H9 (cell line): ENCODE measurements around the gene FAM136A. TPM values are rescaled to one million over a fixed set of nuclear protein-coding genes. Genes with fewer than 3 reads are reported as not detected.
A peak's percentile ranks its signal among the peaks of the same experiment; 100 is the strongest.

Experiments
- DNase-seq: peaks from one replicate; pipeline ENCODE4 v3.0.0-alpha.2; 2017
- H2AFZ ChIP-seq: one replicate; pipeline ENCODE4 v1.6.1; 2013; ENCODE audit warnings: mild to moderate bottlenecking, low read length, control low read depth, moderate library complexity
- H2AK5ac ChIP-seq: 2 replicates; pipeline ENCODE4 v1.6.1; 2013; ENCODE audit warnings: low read length, control low read depth, mixed read lengths; ENCODE audit not compliant: insufficient read length
- H2BK120ac ChIP-seq: one replicate; pipeline ENCODE4 v1.6.1; 2013; ENCODE audit warnings: low read depth, mild to moderate bottlenecking, low read length, control low read depth, inconsistent platforms; ENCODE audit not compliant: poor library complexity, severe bottlenecking
- H2BK12ac ChIP-seq: 2 replicates; pipeline ENCODE4 v1.6.1; 2013; ENCODE audit warnings: low read length, control low read depth, mixed read lengths, low read depth; ENCODE audit not compliant: insufficient read length
- H2BK15ac ChIP-seq: 2 replicates; pipeline ENCODE4 v1.6.1; 2013; ENCODE audit warnings: low read depth, low read length, control low read depth
- H2BK20ac ChIP-seq: one replicate; pipeline ENCODE4 v1.6.1; 2013; ENCODE audit warnings: low read depth, mild to moderate bottlenecking, low read length, control low read depth, inconsistent platforms; ENCODE audit not compliant: poor library complexity, severe bottlenecking
- H2BK5ac ChIP-seq: 2 replicates; pipeline ENCODE4 v1.6.1; 2013; ENCODE audit warnings: low read length, control low read depth, mixed read lengths; ENCODE audit not compliant: insufficient read length
- H3K14ac ChIP-seq: 2 replicates; pipeline ENCODE4 v1.6.1; 2013; ENCODE audit warnings: low read length, control low read depth; ENCODE audit not compliant: insufficient read depth
- H3K18ac ChIP-seq: 2 replicates; pipeline ENCODE4 v1.6.1; 2013; ENCODE audit warnings: low read depth, mild to moderate bottlenecking, mixed read lengths, low read length, control low read depth; ENCODE audit not compliant: insufficient read length
- H3K23ac ChIP-seq: 2 replicates; pipeline ENCODE4 v1.6.1; 2013; ENCODE audit warnings: low read length, control low read depth, mixed read lengths, low read depth; ENCODE audit not compliant: insufficient read length
- H3K23me2 ChIP-seq: 2 replicates; pipeline ENCODE4 v1.6.1; 2013; ENCODE audit warnings: low read depth, mild to moderate bottlenecking, mixed read lengths, low read length, control low read depth; ENCODE audit not compliant: insufficient read length, poor library complexity, severe bottlenecking
- H3K27ac ChIP-seq: 2 replicates; pipeline ENCODE4 v1.5.1; 2013; ENCODE audit warnings: low read length, control low read depth, mixed read lengths, low read depth; ENCODE audit not compliant: insufficient read length
- H3K27me3 ChIP-seq: 2 replicates; pipeline ENCODE4 v1.6.1; 2013; ENCODE audit warnings: low read length, control low read depth, inconsistent platforms; ENCODE audit not compliant: insufficient read depth
- H3K4ac ChIP-seq: 2 replicates; pipeline ENCODE4 v1.6.1; 2013; ENCODE audit warnings: low read depth, mild to moderate bottlenecking, control low read depth, inconsistent platforms, low read length, moderate library complexity
- H3K4me1 ChIP-seq: 2 replicates; pipeline ENCODE4 v1.6.1; 2013; ENCODE audit warnings: low read length, control low read depth, inconsistent platforms; ENCODE audit not compliant: insufficient read depth
- H3K4me2 ChIP-seq: 2 replicates; pipeline ENCODE4 v1.6.1; 2013; ENCODE audit warnings: low read length, control low read depth, mixed read lengths; ENCODE audit not compliant: insufficient read length, insufficient read depth
- H3K56ac ChIP-seq: 2 replicates; pipeline ENCODE4 v1.6.1; 2013; ENCODE audit warnings: low read depth, mild to moderate bottlenecking, mixed read lengths, low read length, control low read depth; ENCODE audit not compliant: insufficient read length
- H3K79me1 ChIP-seq: 2 replicates; pipeline ENCODE4 v1.6.1; 2013; ENCODE audit warnings: low read depth, mild to moderate bottlenecking, moderate library complexity, low read length, control low read depth, inconsistent platforms; ENCODE audit not compliant: insufficient read depth, poor library complexity, severe bottlenecking
- H3K79me2 ChIP-seq: 2 replicates; pipeline ENCODE4 v1.6.1; 2013; ENCODE audit warnings: low read length, control low read depth, inconsistent platforms; ENCODE audit not compliant: insufficient read depth
- H3K9ac ChIP-seq: 2 replicates; pipeline ENCODE4 v1.6.1; 2013; ENCODE audit warnings: low read length, control low read depth, mixed read lengths; ENCODE audit not compliant: insufficient read length; ENCODE audit errors: extremely low read depth
- H3K9me3 ChIP-seq: one replicate; pipeline ENCODE4 v1.6.1; 2013; ENCODE audit warnings: low read depth, low read length, inconsistent platforms; ENCODE audit not compliant: control insufficient read depth
- H3T11ph ChIP-seq: one replicate; pipeline ENCODE4 v1.6.1; 2013; ENCODE audit warnings: mild to moderate bottlenecking, low read length, control low read depth, inconsistent platforms
- H4K20me1 ChIP-seq: one replicate; pipeline ENCODE4 v1.6.1; 2013; ENCODE audit not compliant: control insufficient read depth, insufficient read length, insufficient read depth
- H4K5ac ChIP-seq: 2 replicates; pipeline ENCODE4 v1.6.1; 2013; ENCODE audit warnings: low read depth, mild to moderate bottlenecking, mixed read lengths, low read length, control low read depth; ENCODE audit not compliant: insufficient read length
- H4K8ac ChIP-seq: replicated peaks from 2 replicates; pipeline ENCODE4 v1.6.1; 2013; ENCODE audit warnings: low read length, control low read depth, mixed read lengths, low read depth; ENCODE audit not compliant: insufficient read length
- H4K91ac ChIP-seq: 2 replicates; pipeline ENCODE4 v1.6.1; 2013; ENCODE audit warnings: low read depth, mild to moderate bottlenecking, moderate library complexity, mixed read lengths, low read length, control low read depth; ENCODE audit not compliant: insufficient read length
- H3K27ac Mint-ChIP-seq, 3 experiments: 2 replicates in 2 of 3; 3 replicates in 1 of 3; pipeline ENCODE4 v1.8.0; 2020 to 2021; ENCODE audit warnings: mixed read lengths in 3 of 3, mild to moderate bottlenecking in 1 of 3, moderate library complexity in 1 of 3
- H3K27me3 Mint-ChIP-seq: 2 replicates; pipeline ENCODE4 v1.8.0; 2021; ENCODE audit warnings: low read depth, mild to moderate bottlenecking, moderate library complexity, mixed read lengths
- H3K36me3 Mint-ChIP-seq, 3 experiments: 2 replicates in 2 of 3; 3 replicates in 1 of 3; pipeline ENCODE4 v1.8.0; 2020 to 2021; ENCODE audit warnings: low read depth in 3 of 3, mixed read lengths in 3 of 3; ENCODE audit not compliant: insufficient read depth in 1 of 3
- H3K4me1 Mint-ChIP-seq, 2 experiments: 2 replicates each; pipeline ENCODE4 v1.8.0; 2020; ENCODE audit warnings: mixed read lengths in 2 of 2
- H3K4me3 Mint-ChIP-seq, 2 experiments: 2 replicates in 1 of 2; 3 replicates in 1 of 2; pipeline ENCODE4 v1.8.0; 2020 to 2021; ENCODE audit warnings: mild to moderate bottlenecking in 2 of 2, mixed read lengths in 2 of 2, moderate library complexity in 1 of 2
- H3K9me3 Mint-ChIP-seq, 2 experiments: 2 replicates in 1 of 2; 3 replicates in 1 of 2; pipeline ENCODE4 v1.8.0; 2020; ENCODE audit warnings: mild to moderate bottlenecking in 2 of 2, mixed read lengths in 2 of 2, moderate library complexity in 1 of 2
- WGBS: extraction: QIAGEN DNeasy Blood & Tissue Kit; methylation state at CpG from one replicate; pipeline ENCODE4 v1.1.7; 2013; ENCODE audit warnings: missing lambda C conversion rate, low lambda C conversion rate, mixed read lengths; ENCODE audit not compliant: insufficient read length; ENCODE audit errors: extremely low coverage; 5-methylcytosine and 5-hydroxymethylcytosine counted together
- total RNA-seq: library from RNA; stranded (reverse); gene quantifications from 2 replicates; pipeline ENCODE4 v1.2.1, GENCODE V29; 2021
- TF ChIP-seq, protein P1 (sequence below): fragments of 200-600 bp; sonication (generic); conservative IDR thresholded peaks from 3 replicates; pipeline ENCODE4 v1.8.0; 2021; ENCODE audit warnings: antibody characterized with exemption, mild to moderate bottlenecking

The FAM136A gene
- total RNA-seq, 1 experiment from 2014 or later, result 118 TPM

DNA sequence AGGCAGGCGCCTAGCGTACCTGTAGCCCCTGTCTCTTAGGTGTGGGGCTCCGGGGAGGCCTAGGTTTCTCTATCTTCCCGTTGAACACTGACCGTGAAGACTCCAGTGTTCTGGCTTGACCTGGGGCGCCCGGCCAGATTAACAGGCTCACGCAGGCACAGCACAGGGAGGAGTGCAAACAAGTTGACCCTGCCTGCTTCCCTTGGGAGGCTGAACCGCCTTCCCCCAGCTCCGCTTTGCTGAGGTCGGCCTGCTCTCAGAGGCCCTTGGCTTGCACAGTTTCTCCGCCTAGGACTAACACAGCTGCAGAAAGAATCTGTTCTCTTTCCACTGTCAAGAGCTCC, 43.4 kb downstream of the FAM136A start:
- no peak overlapping the region for H3K14ac ChIP-seq
- H3K4ac ChIP-seq, result no peak overlapping the region
- H3K27me3 Mint-ChIP-seq, result no peaks in the 10 kb centered on the region
- peak overlapping the region; percentile 51 for H3K4me2 ChIP-seq
- H4K5ac ChIP-seq, result no peak overlapping the region
- H2BK15ac ChIP-seq, result no peak overlapping the region
- no peak overlapping the region for H3K27ac ChIP-seq
- H2BK5ac ChIP-seq, result no peak overlapping the region
- H4K20me1 ChIP-seq, result no peaks in the 10 kb centered on the region
- no peaks in the 10 kb centered on the region for H3K27me3 ChIP-seq
- peak overlapping the region; percentile 87 for H3K4me3 Mint-ChIP-seq
- peaks cover 12 to 14% of the 10 kb centered on the region in 2 experiments for H3K4me1 Mint-ChIP-seq
- no peaks in the 10 kb centered on the region for H3K4me1 ChIP-seq
- TF ChIP-seq, protein P1, sequence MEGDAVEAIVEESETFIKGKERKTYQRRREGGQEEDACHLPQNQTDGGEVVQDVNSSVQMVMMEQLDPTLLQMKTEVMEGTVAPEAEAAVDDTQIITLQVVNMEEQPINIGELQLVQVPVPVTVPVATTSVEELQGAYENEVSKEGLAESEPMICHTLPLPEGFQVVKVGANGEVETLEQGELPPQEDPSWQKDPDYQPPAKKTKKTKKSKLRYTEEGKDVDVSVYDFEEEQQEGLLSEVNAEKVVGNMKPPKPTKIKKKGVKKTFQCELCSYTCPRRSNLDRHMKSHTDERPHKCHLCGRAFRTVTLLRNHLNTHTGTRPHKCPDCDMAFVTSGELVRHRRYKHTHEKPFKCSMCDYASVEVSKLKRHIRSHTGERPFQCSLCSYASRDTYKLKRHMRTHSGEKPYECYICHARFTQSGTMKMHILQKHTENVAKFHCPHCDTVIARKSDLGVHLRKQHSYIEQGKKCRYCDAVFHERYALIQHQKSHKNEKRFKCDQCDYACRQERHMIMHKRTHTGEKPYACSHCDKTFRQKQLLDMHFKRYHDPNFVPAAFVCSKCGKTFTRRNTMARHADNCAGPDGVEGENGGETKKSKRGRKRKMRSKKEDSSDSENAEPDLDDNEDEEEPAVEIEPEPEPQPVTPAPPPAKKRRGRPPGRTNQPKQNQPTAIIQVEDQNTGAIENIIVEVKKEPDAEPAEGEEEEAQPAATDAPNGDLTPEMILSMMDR, result no peak
- no peaks in the 10 kb centered on the region for H3K9me3 Mint-ChIP-seq
- no peak overlapping the region for H4K91ac ChIP-seq
- H3K9ac ChIP-seq, result peak overlapping the region; percentile 18
- no peak overlapping the region for H4K8ac ChIP-seq
- no peak overlapping the region for H2BK12ac ChIP-seq
- no peak overlapping the region for H3K56ac ChIP-seq
- H2BK120ac ChIP-seq, result no peak overlapping the region
- no CpG with 5 or more reads among the region's 12 CpGs for WGBS
- no peak for DNase-seq
- H3T11ph ChIP-seq, result no peak overlapping the region
- no peaks in the 10 kb centered on the region for H3K79me1 ChIP-seq
- no peaks in the 10 kb centered on the region for H3K79me2 ChIP-seq
- H2AK5ac ChIP-seq, result no peak overlapping the region
- peaks cover 18 to 39% (median 31%) of the 10 kb centered on the region in 3 experiments; a peak in 6 of 7 replicates for H3K36me3 Mint-ChIP-seq
- H2AFZ ChIP-seq, result no peak overlapping the region
- no peak overlapping the region for H2BK20ac ChIP-seq
- H3K27ac Mint-ChIP-seq, result no peak overlapping the region; a peak in 1 of 7 replicates
- H3K18ac ChIP-seq, result no peak overlapping the region
- H3K23me2 ChIP-seq, result peaks cover 8% of the 10 kb centered on the region
- H3K23ac ChIP-seq, result no peak overlapping the region
- no peaks in the 10 kb centered on the region for H3K9me3 ChIP-seq
